ENCODE results near the gene OPCML.

DNA sequence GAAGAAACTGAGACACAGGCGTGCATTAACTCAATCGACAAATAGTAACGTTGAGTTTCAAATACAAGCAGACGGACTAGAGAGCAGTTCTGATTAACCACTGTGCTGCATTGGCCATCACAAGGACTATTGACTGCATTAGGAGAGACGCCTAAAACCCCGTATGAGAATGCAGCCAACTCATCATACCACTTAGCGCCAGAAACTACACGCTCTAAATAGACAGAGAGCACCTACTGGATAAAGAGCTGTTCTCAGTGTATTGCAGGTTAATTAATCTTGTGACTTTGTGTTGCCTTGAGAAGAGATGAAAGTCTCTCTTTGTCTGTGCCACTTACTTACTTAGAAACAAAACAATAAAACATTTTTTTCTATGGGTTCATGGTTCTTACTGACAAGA, 484.0 kb downstream of the OPCML start:
- TF ChIP-seq, protein P1, sequence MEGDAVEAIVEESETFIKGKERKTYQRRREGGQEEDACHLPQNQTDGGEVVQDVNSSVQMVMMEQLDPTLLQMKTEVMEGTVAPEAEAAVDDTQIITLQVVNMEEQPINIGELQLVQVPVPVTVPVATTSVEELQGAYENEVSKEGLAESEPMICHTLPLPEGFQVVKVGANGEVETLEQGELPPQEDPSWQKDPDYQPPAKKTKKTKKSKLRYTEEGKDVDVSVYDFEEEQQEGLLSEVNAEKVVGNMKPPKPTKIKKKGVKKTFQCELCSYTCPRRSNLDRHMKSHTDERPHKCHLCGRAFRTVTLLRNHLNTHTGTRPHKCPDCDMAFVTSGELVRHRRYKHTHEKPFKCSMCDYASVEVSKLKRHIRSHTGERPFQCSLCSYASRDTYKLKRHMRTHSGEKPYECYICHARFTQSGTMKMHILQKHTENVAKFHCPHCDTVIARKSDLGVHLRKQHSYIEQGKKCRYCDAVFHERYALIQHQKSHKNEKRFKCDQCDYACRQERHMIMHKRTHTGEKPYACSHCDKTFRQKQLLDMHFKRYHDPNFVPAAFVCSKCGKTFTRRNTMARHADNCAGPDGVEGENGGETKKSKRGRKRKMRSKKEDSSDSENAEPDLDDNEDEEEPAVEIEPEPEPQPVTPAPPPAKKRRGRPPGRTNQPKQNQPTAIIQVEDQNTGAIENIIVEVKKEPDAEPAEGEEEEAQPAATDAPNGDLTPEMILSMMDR (IDR thresholded peaks at IDR 0.05), result no peak
- TF ChIP-seq SIN3A (IDR thresholded peaks at IDR 0.05; ENCODE audit: borderline replicate concordance, insufficient read depth, low read depth, low read length), result no peak
